ENCODE measurements around the gene PTPRF. TPM values are rescaled to one million over a fixed set of nuclear protein-coding genes. Genes with fewer than 3 reads are reported as not detected.
"Not testable (repeated sequence)": the region's sequence is repeated elsewhere in the genome, so short reads cannot be mapped to it uniquely, and the experiment has no call there.

Gene PTPRF
- total and polyA plus RNA-seq, 9 donors, result 24.4 to 165 (median 76.8) TPM

DNA sequence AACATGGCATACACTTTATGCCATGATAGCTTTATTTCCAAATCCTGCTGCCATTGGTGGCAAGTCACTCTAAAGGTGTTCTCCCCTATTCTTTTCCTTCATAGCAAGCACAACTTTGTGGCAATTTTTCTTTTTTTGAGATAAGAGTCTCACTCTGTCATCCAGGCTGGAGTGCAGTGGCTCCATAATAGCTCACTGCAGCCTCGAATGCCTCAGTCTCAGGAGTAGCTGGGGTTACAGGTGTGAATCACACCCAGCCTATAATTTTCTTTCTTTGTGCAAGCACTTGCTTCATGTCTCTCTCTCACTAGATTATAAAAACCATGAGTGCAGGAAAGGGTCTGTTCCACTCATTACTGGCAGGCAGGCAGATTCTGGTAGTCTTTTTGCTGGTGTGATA, 113.9 kb downstream of the PTPRF start:
- Histone ChIP-seq H3K27me3 (no peaks in the 10 kb centered on the region), H3K27ac (no peak overlapping the region), H3K9me3 (no peaks in the 10 kb centered on the region), H3K4me1 (ENCODE audit: insufficient read depth) (no peaks in the 10 kb centered on the region), H3K36me3 (no peaks in the 10 kb centered on the region), H3K4me3 (no peak overlapping the region)
- TF ChIP-seq, protein P1, sequence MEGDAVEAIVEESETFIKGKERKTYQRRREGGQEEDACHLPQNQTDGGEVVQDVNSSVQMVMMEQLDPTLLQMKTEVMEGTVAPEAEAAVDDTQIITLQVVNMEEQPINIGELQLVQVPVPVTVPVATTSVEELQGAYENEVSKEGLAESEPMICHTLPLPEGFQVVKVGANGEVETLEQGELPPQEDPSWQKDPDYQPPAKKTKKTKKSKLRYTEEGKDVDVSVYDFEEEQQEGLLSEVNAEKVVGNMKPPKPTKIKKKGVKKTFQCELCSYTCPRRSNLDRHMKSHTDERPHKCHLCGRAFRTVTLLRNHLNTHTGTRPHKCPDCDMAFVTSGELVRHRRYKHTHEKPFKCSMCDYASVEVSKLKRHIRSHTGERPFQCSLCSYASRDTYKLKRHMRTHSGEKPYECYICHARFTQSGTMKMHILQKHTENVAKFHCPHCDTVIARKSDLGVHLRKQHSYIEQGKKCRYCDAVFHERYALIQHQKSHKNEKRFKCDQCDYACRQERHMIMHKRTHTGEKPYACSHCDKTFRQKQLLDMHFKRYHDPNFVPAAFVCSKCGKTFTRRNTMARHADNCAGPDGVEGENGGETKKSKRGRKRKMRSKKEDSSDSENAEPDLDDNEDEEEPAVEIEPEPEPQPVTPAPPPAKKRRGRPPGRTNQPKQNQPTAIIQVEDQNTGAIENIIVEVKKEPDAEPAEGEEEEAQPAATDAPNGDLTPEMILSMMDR (IDR thresholded peaks at IDR 0.05), result no peak
- no peak for TF ChIP-seq POLR2A (IDR thresholded peaks at IDR 0.05)
- no peak for TF ChIP-seq EP300 (IDR thresholded peaks at IDR 0.05)
- intact Hi-C loops (cut with DNase I), result loop anchor here in 1 of 4 donors (10.0 kb wide), 1 partner anchor 110 kb away; the partner anchor contains the start of gene PTPRF
- WGBS, 3 donors, result 33 to 54% (median 42%) methylated on average over 1 of the region's 1 CpG
- DNase-seq, result no peak

DNA sequence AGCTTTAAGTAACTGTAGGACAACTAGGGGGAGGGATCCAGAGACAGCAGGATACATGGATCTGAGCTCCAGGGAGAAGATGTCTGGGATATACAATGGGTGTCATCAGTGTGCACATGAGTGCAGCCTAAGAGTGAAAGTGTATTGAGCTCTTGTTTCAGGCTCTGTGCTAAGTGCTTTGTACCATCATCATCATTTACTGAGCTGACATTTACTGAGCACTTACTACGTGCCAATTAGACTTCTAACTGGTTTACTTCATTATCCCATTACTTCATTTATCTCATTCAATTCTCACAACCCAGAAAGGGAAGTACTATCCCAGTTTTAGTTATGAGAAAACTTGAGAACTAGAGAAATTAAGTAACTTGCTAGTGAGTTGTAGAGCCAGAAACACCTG, 114.8 kb downstream of the PTPRF start:
- H3K9me3 ChIP-seq, result no peaks in the 10 kb centered on the region
- no peak for DNase-seq
- H3K4me1 ChIP-seq (ENCODE audit: insufficient read depth), result no peaks in the 10 kb centered on the region
- H3K36me3 ChIP-seq, result no peaks in the 10 kb centered on the region
- 65 to 71% (median 69%) methylated on average over 1 of the region's 1 CpG for WGBS, 3 donors
- no peaks in the 10 kb centered on the region for H3K27me3 ChIP-seq
- TF ChIP-seq POLR2A (IDR thresholded peaks at IDR 0.05) (no peak), EP300 (IDR thresholded peaks at IDR 0.05) (no peak)
- TF ChIP-seq, protein P1 (IDR thresholded peaks at IDR 0.05), result no peak
- no peak overlapping the region for H3K4me3 ChIP-seq
- H3K27ac ChIP-seq, result no peak overlapping the region
- intact Hi-C loops (cut with DNase I), result loop anchor here in 1 of 4 donors (10.0 kb wide), 1 partner anchor 111 kb away; the partner anchor contains the start of gene PTPRF

DNA sequence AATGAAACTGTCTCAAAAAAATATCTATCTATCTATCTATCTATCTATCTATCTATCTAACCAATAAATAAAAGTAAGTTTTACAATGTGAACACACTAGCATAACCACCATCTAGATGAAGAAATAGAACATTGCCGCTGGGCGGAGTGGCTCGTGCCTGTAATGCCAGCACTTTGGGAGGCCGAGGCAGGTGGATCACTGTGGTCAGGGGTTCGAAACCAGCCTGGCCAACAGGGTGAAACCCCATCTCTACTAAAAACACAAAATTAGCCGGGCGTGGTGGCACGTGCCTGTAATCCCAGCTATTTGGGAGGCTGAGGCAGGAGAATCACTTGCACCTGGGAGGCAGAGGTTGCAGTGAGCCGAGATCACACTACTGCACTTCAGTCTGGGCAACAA, 116.6 kb downstream of the PTPRF start:
- H3K4me3 ChIP-seq; H3K27me3 ChIP-seq; H3K9me3 ChIP-seq; DNase-seq; H3K4me1 ChIP-seq (ENCODE audit: insufficient read depth); H3K36me3 ChIP-seq; H3K27ac ChIP-seq: not testable (repeated sequence)
- intact Hi-C loops (cut with DNase I), result loop anchor here in 1 of 4 donors (10.0 kb wide), 1 partner anchor 113 kb away; the partner anchor contains the start of gene PTPRF
- 83 to 94% (median 85%) methylated on average over 9 of the region's 9 CpGs for WGBS, 3 donors

DNA sequence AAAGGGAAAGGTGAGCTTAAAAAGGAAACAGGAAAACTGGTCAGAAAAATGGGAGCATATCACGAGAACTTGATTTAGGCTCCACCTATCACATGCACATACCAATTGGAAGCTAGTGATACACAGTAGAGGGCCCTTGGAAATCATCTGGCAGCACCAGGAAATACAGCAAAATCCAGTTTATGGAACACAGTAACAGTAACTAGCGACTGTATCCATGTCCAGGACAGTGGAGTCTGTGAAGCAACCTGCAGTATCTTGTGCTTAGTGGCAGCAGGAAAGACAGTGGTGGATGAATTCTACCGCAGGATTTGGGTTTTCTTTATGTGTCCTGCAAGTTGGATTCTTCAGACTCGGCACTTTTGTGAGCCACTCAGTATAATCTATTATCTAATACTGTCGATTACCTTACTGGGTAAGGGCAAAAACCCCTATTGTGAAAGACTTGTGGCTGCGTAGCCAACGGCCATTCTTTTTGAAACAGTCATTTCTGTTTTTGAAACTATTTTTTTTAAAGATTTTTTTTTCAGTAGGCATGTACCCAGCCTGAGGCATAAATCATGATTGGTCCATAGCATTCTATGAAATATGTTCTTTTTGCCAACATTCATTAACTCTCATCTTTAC, 117.7 kb downstream of the PTPRF start:
- no peak for DNase-seq
- H3K9me3 ChIP-seq, result no peaks in the 10 kb centered on the region
- no peaks in the 10 kb centered on the region for H3K4me1 ChIP-seq (ENCODE audit: insufficient read depth)
- H3K27ac ChIP-seq, result no peak overlapping the region
- no peak overlapping the region for H3K4me3 ChIP-seq
- no peaks in the 10 kb centered on the region for H3K27me3 ChIP-seq
- no peaks in the 10 kb centered on the region for H3K36me3 ChIP-seq
- intact Hi-C loops (cut with DNase I), result loop anchor here in 1 of 4 donors (10.0 kb wide), 1 partner anchor 114 kb away; the partner anchor contains the start of gene PTPRF
- TF ChIP-seq POLR2A (IDR thresholded peaks at IDR 0.05) (no peak), EP300 (IDR thresholded peaks at IDR 0.05) (no peak)
- TF ChIP-seq, protein P1 (IDR thresholded peaks at IDR 0.05), result no peak
- 68 to 77% (median 76%) methylated on average over 7 of the region's 7 CpGs for WGBS, 3 donors

DNA sequence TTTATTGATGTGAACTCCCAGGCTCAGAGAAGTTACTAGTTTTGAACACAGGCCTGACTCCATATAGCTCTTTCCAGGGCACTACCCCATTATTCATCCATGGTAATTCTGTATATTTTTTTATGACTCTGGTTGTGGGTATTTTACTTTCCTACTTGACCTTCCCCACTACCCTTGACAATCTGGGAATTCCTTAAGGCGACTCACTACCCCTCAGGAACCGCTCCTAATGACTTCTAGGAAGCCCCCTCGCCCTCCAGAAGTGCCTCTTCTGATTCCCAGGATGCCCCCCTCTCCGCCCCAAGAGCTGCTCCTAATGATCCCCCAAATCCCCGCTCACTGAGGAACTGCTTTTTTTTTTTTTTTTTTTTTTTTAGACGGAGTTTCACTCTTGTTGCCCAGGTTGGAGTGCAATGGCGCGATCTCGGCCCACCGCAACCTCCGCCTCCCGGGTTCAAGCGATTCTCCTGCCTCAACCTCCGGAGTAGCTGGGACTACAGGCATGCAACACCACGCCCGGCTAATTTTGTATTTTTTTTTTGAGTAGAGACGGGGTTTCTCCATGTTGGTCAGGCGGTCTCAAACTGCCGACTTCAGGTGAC, 118.3 kb downstream of the PTPRF start:
- intact Hi-C loops (cut with DNase I), result loop anchor here in 1 of 4 donors (10.0 kb wide), 1 partner anchor 114 kb away; the partner anchor contains the start of gene PTPRF
- no peaks in the 10 kb centered on the region for H3K36me3 ChIP-seq
- TF ChIP-seq POLR2A (IDR thresholded peaks at IDR 0.05), result no peak
- WGBS, 3 donors, result 34 to 41% (median 37%) methylated on average over 19 of the region's 19 CpGs
- H3K27ac ChIP-seq, result peak overlapping the region in 1 of 2 donors; percentile 89
- no peaks in the 10 kb centered on the region for H3K9me3 ChIP-seq
- peak overlapping the region; percentile 89 for H3K4me3 ChIP-seq
- DNase-seq, result no peak
- no peaks in the 10 kb centered on the region for H3K4me1 ChIP-seq (ENCODE audit: insufficient read depth)
- no peaks in the 10 kb centered on the region for H3K27me3 ChIP-seq

Data from ovary (tissue), 9 donors.